Measurements from ENCODE around the gene RAB5B. TPM values are rescaled to one million over a fixed set of nuclear protein-coding genes. Genes with fewer than 3 reads are reported as not detected.

Gene RAB5B
- total RNA-seq, 1 experiment from 2014 or later, result 55.0 TPM

DNA sequence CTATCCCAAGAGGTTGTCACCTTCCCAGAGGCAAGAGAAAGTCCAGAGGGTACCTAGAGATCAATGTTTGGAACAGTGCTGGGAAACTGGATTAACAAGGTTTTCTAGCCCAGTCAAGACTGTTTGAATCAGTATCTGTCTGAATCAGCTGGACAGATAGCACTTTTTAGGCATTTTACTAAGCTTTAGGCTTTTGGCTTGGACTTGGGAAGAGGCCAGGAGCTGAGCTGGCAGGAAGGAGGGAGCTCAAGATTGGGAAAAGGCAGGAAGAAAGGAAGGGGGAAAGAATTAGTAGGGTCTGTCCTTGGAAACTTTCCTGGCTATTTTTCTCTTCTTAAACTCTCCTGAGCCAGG is 55.3 kb downstream of the RAB5B start:
- POLR2A ChIA-PET, result no interaction called here
- DNase-seq (ENCODE audit: low spot score) (no peak), ATAC-seq (no peak)
- Mint-ChIP-seq H3K36me3 (peaks cover 46% of the 10 kb centered on the region), H3K27ac (no peak overlapping the region), H3K27me3 (ENCODE audit: low read depth) (no peaks in the 10 kb centered on the region), H3K9me3 (no peaks in the 10 kb centered on the region), H3K4me1 (no peaks in the 10 kb centered on the region), H3K4me3 (no peak overlapping the region)
- CTCF ChIA-PET, result interaction anchor here (0.6 to 3.4 kb wide), 22 partner anchors 8 to 291 kb away, joined by 3 to 68 read pairs (median 4); partner anchors contain the start of genes ESYT1, IKZF4, ORMDL2 and RAB5B
- TF ChIP-seq MXD4 (CRISPR knock-in tag; IDR thresholded peaks at IDR 0.05; ENCODE audit: borderline replicate concordance), result no peak
- no peak for TF ChIP-seq ZNF121 (CRISPR knock-in tag; IDR thresholded peaks at IDR 0.05)
- TF ChIP-seq, protein P1, sequence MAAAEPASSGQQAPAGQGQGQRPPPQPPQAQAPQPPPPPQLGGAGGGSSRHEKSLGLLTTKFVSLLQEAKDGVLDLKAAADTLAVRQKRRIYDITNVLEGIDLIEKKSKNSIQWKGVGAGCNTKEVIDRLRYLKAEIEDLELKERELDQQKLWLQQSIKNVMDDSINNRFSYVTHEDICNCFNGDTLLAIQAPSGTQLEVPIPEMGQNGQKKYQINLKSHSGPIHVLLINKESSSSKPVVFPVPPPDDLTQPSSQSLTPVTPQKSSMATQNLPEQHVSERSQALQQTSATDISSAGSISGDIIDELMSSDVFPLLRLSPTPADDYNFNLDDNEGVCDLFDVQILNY (CRISPR knock-in tag; IDR thresholded peaks at IDR 0.05), result no peak
- no peak for TF ChIP-seq ZNF671 (CRISPR knock-in tag; IDR thresholded peaks at IDR 0.05)

DNA sequence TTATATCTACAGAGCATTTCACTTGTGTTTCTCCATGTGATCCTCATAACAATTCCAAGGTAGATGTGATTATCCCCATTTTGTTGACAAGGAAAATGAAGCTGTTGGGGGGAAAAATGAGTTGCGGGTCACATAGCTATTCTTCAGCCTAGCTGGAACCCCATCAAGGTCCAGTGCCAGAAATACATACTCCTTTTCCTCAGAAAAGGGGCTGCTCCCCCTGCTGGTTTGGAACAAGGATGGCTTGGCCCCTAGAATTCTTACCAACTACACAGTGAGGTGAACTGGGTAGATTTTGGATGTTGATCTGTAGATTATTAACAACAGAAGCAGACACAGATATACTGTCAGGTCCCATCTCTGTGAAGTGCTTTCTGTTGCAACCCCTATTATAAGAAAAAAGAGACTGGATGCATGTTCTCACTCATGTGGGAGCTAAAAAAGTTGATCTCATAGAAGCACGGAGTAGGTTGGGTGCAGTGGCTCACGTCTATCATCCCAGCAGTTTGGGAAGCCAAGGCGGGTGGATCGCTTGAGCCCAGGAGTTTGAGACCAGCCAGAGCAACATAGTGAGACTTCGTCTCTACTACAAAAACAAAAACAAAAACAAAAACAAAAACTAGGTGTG is 55.9 kb downstream of the RAB5B start:
- DNase-seq (ENCODE audit: low spot score) (peak; percentile 50), ATAC-seq (peak; percentile 82)
- ChIA-PET POLR2A (no interaction called here), CTCF (interaction anchor here (0.6 to 3.4 kb wide), 22 partner anchors 9 to 292 kb away, joined by 3 to 68 read pairs (median 4); partner anchors contain the start of genes ESYT1, IKZF4, ORMDL2 and RAB5B)
- H3K36me3 Mint-ChIP-seq, result peaks cover 46% of the 10 kb centered on the region
- TF ChIP-seq GABPB1 (CRISPR knock-in tag; IDR thresholded peaks at IDR 0.05), result no peak
- no peak for TF ChIP-seq NR1H2 (CRISPR knock-in tag; IDR thresholded peaks at IDR 0.05)
- TF ChIP-seq, protein P2, sequence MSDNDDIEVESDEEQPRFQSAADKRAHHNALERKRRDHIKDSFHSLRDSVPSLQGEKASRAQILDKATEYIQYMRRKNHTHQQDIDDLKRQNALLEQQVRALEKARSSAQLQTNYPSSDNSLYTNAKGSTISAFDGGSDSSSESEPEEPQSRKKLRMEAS (CRISPR knock-in tag; IDR thresholded peaks at IDR 0.05), result no peak
- TF ChIP-seq, protein P3, sequence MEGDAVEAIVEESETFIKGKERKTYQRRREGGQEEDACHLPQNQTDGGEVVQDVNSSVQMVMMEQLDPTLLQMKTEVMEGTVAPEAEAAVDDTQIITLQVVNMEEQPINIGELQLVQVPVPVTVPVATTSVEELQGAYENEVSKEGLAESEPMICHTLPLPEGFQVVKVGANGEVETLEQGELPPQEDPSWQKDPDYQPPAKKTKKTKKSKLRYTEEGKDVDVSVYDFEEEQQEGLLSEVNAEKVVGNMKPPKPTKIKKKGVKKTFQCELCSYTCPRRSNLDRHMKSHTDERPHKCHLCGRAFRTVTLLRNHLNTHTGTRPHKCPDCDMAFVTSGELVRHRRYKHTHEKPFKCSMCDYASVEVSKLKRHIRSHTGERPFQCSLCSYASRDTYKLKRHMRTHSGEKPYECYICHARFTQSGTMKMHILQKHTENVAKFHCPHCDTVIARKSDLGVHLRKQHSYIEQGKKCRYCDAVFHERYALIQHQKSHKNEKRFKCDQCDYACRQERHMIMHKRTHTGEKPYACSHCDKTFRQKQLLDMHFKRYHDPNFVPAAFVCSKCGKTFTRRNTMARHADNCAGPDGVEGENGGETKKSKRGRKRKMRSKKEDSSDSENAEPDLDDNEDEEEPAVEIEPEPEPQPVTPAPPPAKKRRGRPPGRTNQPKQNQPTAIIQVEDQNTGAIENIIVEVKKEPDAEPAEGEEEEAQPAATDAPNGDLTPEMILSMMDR (IDR thresholded peaks at IDR 0.05), result peak; percentile 54
- no peaks in the 10 kb centered on the region for H3K9me3 Mint-ChIP-seq
- H3K4me1 Mint-ChIP-seq, result no peaks in the 10 kb centered on the region
- H3K4me3 Mint-ChIP-seq, result no peak overlapping the region
- no peaks in the 10 kb centered on the region for H3K27me3 Mint-ChIP-seq (ENCODE audit: low read depth)
- H3K27ac Mint-ChIP-seq, result no peak overlapping the region

DNA sequence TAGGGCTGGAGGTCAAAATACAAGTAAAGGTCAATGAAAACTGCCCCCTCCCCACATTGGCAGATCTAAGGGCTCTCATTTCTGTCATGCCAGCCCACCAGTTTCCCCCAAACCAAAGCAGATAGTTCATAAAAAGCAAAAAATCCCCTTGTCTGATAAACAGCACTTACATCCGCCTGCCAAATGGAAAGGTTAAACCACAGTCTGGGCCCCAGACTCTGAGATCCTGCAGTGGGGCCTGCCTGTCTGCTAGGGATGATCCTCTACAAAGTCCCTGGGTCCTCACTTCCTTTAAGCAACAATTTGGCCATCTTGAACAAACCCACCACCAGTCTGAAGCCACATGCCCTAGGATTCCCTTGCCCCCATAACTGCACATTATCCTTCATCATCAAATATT is 58.1 kb downstream of the RAB5B start:
- H3K9me3 Mint-ChIP-seq, result no peaks in the 10 kb centered on the region
- CTCF ChIA-PET, result interaction anchor here (1.3 kb wide), 1 partner anchor 35 kb away, joined by 4 read pairs; the partner anchor contains the start of gene SUOX
- peaks cover 2% of the 10 kb centered on the region; the same call in 1 of the 2 replicates for H3K4me1 Mint-ChIP-seq
- no peaks in the 10 kb centered on the region for H3K27me3 Mint-ChIP-seq (ENCODE audit: low read depth)
- POLR2A ChIA-PET, result no interaction called here
- H3K27ac Mint-ChIP-seq, result no peak overlapping the region
- ATAC-seq (no peak), DNase-seq (ENCODE audit: low spot score) (no peak)
- H3K4me3 Mint-ChIP-seq, result no peak overlapping the region
- TF ChIP-seq, protein P4, sequence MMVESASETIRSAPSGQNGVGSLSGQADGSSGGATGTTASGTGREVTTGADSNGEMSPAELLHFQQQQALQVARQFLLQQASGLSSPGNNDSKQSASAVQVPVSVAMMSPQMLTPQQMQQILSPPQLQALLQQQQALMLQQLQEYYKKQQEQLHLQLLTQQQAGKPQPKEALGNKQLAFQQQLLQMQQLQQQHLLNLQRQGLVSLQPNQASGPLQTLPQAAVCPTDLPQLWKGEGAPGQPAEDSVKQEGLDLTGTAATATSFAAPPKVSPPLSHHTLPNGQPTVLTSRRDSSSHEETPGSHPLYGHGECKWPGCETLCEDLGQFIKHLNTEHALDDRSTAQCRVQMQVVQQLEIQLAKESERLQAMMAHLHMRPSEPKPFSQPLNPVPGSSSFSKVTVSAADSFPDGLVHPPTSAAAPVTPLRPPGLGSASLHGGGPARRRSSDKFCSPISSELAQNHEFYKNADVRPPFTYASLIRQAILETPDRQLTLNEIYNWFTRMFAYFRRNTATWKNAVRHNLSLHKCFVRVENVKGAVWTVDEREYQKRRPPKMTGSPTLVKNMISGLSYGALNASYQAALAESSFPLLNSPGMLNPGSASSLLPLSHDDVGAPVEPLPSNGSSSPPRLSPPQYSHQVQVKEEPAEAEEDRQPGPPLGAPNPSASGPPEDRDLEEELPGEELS (CRISPR knock-in tag; IDR thresholded peaks at IDR 0.05), result no peak
- TF ChIP-seq TEAD4 (CRISPR knock-in tag; IDR thresholded peaks at IDR 0.05) (no peak), ZNF219 (CRISPR knock-in tag; IDR thresholded peaks at IDR 0.05; ENCODE audit: borderline replicate concordance) (no peak), PRRX2 (CRISPR knock-in tag; IDR thresholded peaks at IDR 0.05) (no peak), NFYB (CRISPR knock-in tag; conservative IDR thresholded peaks at IDR 0.05; ENCODE audit: low read depth) (no peak), NR3C1 (CRISPR knock-in tag; conservative IDR thresholded peaks at IDR 0.05; ENCODE audit: low read depth) (no peak), TEAD1 (CRISPR knock-in tag; IDR thresholded peaks at IDR 0.05) (no peak), MYBL2 (CRISPR knock-in tag; IDR thresholded peaks at IDR 0.05) (no peak)
- TF ChIP-seq, protein P5, sequence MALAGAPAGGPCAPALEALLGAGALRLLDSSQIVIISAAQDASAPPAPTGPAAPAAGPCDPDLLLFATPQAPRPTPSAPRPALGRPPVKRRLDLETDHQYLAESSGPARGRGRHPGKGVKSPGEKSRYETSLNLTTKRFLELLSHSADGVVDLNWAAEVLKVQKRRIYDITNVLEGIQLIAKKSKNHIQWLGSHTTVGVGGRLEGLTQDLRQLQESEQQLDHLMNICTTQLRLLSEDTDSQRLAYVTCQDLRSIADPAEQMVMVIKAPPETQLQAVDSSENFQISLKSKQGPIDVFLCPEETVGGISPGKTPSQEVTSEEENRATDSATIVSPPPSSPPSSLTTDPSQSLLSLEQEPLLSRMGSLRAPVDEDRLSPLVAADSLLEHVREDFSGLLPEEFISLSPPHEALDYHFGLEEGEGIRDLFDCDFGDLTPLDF (CRISPR knock-in tag; IDR thresholded peaks at IDR 0.05), result no peak
- TF ChIP-seq, protein P6, sequence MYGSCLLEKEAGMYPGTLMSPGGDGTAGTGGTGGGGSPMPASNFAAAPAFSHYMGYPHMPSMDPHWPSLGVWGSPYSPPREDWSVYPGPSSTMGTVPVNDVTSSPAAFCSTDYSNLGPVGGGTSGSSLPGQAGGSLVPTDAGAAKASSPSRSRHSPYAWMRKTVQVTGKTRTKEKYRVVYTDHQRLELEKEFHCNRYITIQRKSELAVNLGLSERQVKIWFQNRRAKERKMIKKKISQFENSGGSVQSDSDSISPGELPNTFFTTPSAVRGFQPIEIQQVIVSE (CRISPR knock-in tag; IDR thresholded peaks at IDR 0.05; ENCODE audit: borderline replicate concordance), result no peak
- TF ChIP-seq, protein P7, sequence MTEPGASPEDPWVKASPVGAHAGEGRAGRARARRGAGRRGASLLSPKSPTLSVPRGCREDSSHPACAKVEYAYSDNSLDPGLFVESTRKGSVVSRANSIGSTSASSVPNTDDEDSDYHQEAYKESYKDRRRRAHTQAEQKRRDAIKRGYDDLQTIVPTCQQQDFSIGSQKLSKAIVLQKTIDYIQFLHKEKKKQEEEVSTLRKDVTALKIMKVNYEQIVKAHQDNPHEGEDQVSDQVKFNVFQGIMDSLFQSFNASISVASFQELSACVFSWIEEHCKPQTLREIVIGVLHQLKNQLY (CRISPR knock-in tag; IDR thresholded peaks at IDR 0.05), result no peak
- H3K36me3 Mint-ChIP-seq, result peaks cover 34% of the 10 kb centered on the region

All from WTC11 (cell line).